Fibroblast of upper back skin (primary cell): ENCODE data around the gene UBE2H.
"Not testable (repeated sequence)": the region's sequence is repeated elsewhere in the genome, so short reads cannot be mapped to it uniquely, and the experiment has no call there.

Experiments
- DNase-seq: peaks from one replicate; pipeline ENCODE4 v3.0.0-alpha.2; 2013

Gene UBE2H

DNA sequence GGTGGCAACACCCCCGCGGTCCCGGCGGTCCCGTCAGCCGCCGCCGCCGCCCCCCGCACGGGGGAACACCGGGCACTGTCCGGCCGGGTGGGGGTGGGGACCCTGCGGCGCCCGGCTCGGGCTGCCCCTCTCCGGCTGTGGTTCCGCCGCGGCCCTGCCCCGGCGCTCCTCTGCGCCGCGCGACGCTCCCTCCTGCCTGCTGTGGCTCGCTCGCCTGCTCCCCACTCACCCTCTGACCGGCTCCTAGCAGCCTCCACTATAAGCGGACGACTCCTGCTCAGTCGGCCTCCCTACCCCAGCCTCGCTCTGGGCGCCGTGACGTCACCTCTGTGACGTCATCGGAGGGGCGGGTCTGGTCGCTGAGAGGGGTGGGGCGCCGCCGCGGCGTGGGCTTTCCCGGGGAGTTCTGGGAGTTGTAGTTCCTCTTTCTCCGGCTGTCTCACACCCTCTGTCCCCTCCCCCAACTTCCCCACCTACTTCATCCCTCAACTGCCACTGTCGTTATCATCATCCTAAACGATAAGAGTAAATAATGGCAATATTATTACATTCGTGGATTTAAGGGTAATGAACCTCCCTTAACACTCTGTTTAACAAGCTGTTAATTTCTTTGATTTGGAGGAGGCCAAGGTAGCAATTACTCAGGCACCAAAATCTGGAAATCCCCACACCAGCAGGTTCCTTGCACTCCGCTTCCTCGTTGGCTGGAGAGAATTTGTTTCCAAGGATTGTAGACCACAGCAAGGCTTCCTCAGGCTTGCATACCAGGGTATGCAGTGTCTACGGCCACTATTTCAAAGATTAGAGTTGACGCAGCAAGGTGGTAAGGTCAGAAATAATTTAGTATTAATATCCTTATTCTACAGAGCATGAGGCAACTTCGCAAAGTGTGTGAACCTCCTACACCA, at the start of gene UBE2H:
TSS of gene UBE2H (minus strand) at position 308 of the 908 bp plus-strand sequence. CDS start 405 bp downstream, outside the sequence.
- DNase-seq, result peak; percentile 89

DNA sequence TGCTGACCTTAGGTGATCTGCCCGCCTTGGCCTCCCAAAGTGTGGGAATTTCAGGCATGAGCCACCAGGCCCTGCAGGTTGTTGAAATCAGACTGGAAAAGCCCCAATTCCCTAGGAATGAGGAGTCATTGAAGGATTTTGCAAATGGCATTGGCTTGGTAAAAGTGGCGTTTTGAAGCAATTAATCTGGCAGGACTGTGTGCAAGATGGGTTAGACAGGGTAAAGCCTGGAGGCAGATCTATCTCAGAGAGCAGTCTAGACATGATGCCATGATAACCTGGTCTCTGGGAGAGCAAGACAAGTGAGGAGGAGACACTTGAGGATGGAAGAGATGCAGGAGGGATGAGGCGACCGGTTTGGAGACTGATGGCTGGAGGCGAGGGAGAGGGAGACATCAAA, 45.7 kb upstream of the UBE2H start:
- DNase-seq, result no peak

DNA sequence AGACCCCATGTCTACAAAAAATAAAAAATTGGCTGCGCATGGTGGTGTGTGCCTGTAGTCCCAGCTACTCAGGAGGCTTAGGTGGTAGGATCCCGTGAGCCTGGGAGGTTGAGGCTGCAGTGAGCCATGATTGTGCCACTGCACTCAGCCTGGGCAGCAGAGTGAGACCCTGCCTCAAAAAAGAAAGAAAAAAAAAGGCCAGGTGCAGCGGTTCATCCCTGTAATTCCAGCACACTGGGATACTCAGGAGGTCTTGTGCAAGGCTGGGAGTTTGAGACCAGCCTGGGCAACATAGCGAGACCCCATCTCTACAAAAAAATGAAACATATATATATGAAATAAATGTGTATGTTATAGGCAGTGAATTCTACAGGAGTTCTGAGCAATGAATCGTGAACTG, 44.5 kb upstream of the UBE2H start:
- DNase-seq, result no peak

DNA sequence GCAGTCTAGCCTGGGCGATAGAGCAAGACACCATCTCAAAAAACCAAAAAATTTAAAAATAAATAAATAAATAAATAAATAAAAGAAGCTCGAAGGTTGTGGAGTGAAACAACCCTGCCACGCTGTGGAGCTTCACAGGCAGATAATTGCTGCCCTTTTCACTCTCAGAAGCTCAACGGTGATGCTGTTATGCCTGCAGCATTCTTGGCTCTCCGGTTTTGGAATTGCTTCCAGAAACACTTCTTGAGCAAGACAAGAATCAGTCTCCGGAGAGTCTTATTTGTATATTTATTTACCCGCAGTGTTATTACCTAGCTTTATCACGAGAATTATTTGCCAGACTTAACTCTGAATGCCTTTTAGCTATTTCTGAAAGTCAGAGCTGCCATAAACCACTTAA, 40.5 kb upstream of the UBE2H start:
- no peak for DNase-seq

DNA sequence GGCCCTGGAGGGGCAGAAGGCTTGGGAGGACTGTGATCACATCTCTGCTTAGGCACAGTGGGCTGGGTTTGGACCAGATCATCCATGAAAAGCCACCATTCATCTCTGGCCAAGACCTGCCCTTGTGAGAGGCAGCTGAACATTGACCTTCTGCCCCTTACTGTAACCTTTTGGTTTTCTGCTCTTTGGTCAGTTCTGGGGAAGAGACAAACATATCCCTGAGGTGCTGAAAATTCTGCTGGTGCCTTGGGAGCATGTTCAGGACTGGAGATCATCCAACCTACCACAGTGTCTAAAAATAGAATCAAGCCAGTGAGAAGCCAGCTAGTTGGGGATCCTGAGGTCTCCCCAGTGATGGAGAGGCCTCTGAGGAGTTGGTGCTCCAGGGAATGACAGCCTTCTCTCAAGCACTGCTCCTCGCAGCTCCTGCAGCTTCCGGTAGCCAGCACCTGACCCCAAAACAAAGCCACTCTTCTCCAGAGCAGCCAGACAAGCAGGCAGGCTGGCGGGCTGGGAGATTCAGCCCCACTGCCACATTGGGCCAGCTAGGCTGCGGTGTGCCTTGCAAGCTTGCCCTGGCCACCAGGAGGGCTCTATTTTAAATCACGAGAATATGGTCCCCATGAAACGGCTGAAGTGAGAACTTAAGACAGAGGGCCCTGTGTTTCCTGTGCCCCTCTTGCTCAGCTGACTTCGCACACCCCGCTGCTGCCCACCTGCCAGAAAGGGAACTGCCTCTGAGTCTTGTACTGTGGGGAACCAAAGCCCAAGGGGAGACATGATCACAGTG, 37.8 kb upstream of the UBE2H start:
- peak; percentile 30 for DNase-seq

DNA sequence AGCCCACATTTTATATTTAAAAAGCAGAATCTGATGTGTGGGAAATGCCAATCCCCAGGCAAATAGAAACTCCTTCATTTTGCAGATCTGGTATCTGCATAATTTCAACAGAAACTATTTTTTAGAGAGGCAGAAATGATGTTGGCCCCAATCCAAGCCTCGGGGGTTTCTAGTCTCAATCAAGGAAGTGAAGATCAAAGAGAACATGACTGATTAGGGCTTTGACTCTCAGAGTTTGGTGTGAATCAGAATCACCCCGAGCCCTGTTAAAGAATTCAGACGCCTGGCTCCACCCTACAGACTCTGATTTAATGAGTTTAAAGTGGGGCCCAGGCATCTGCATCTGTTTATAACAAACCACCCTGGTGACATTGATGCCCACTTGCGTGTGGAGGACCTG, 36.7 kb upstream of the UBE2H start:
- peak; percentile 21 for DNase-seq

DNA sequence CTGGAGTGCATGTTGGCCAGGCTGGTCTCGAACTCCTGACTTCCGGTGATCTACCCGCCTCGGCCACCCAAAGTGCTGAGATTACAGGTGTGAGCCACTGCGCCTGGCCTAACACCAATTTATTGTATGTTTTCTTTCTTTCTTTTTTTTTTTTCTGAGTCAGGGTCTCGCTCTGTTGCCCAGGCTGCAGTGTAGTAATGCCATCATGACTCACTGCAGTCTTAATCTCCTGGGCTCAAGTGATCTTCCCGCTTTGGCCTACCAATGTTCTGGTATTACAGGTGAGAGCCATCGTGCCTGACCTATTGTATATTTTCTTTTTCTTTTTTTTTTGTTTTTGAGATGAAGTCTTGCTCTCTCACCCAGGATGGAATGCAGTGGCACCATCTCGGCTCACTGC, 33.8 kb upstream of the UBE2H start:
- DNase-seq, result no peak

DNA sequence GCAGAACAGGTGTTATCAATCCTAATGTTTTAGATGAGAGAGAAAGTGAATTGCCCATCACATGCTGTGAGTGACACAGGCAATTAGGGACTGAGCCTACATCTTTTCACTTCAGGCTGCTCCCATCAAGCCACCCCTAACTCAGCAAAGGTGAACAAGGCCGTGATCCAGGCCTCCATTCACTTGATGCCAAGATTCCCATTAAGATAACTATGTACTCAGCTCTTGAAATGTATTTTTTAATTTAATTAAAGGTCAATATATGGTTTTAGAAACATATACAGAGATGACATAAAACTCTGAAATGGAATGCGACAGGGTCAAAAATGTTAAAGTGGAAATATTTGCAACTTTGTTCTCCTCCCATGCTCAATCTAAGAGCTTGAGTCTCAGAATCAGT, 27.9 kb upstream of the UBE2H start:
- no peak for DNase-seq

DNA sequence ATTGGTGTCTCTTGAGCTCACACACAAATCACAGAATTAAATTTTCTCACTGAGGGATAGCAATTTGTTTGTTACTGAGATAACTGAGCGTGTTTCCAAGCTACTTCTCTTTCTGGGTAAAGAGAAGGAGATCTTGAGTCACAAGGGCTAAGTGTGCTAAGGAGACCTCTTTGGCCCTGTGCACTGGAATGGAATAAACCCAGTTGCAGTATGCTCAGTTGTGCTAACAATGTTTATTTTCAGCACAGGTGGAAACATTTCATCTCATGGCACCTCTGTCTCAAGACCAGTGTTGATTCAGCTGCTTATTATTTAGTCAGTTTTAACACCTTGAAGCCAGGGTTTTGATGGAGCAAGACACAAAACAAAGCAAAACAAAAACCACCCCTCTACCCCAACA, 22.5 kb upstream of the UBE2H start:
- DNase-seq, result no peak

DNA sequence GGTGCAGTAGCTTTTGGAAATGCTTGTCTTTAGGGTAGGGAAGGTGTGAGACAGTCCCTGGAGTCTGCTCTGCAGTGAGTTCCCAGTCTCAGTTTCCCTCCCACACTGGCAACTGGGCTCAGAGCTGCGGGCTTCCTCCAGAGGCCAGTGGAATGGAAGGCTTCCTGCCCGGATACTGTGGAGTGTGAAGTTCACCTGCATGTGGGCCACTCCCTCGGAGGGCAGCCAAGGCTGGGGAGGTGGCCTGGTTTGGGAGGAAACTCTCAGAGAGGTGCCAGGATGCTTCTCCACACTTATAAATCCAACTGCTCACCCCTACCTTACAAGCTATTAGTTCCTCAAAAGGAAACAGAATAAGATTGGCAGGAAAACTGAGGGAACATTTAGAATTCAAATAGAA, 18.1 kb upstream of the UBE2H start:
- no peak for DNase-seq

DNA sequence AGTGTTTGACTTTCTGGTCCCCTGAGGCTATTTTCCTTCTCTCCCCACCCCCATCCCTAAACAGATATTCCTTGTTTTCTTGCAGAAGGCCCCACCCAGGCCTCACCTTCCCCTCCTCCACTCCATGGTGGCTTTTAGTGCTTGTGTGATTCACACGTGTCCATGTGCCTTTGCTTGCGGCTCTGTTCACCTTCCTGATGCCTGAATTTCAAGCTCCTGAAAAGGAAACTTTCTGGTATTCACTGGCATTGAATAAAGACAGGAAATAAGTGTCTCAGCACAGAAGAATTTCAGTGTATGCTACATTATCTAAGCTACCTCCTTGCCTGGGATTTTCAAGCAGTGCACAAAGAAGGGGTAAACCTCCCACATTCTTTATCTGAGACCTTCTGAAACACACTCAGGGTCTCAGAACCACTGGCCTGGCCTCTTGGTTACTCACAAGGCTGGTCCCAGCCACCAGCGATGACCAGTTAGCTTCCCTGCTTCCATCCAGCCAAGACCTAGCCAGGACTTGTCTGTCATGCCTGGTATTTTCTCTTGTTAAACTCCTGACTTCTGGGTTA, 17.2 kb upstream of the UBE2H start:
- DNase-seq, result peak; percentile 92

DNA sequence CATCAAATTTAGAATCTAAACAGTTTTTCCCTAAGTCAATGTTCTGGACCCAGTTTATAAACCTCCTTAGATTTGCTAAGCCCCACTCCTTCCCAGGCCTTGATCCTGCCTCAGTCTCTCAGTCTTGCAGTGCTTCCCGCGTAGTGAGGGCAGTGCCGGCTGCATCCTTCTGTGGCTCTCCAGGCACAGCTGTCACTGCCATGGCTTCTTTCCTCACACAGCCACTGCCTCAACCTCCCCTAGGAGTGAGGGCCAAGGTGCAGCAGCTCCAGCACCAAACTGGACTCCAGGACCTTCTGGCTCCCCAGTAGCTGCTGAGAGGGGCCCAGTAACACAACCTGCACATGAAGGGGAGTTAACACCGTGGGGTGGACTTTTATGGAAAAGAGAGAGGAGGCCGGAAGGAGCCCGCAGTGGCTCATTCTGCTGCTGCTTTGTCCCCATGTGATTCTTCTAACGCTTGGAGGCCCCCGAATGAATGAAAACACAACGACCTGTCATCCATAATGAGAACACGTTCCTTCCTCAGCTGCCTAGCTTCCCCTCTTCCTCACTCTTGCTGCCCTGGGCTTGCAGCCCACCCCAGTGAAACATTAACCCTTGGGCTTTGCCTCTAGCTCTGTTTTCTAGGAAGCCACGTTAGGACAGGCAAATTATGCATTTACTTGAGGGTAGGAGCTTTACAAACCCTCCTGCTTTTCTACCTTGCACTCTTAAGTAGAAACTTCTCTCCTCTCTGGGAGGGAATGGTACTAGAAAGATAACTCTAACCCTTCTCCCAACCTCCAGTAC, 16.0 kb upstream of the UBE2H start:
- DNase-seq, result no peak

DNA sequence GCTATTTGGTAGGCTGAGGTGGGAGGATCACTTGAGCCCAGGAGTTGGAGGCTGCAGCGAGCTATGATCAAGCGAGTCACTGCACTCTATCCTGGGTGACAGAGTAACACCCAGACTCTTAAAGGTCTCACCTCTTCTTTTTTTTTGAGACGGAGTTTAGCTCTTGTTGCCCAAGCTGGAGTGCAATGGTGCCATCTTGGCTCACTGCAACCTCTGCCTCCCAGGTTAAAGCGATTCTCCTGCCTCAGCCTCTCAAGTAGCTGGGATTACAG, 7.4 kb upstream of the UBE2H start:
- not testable (repeated sequence) for DNase-seq

DNA sequence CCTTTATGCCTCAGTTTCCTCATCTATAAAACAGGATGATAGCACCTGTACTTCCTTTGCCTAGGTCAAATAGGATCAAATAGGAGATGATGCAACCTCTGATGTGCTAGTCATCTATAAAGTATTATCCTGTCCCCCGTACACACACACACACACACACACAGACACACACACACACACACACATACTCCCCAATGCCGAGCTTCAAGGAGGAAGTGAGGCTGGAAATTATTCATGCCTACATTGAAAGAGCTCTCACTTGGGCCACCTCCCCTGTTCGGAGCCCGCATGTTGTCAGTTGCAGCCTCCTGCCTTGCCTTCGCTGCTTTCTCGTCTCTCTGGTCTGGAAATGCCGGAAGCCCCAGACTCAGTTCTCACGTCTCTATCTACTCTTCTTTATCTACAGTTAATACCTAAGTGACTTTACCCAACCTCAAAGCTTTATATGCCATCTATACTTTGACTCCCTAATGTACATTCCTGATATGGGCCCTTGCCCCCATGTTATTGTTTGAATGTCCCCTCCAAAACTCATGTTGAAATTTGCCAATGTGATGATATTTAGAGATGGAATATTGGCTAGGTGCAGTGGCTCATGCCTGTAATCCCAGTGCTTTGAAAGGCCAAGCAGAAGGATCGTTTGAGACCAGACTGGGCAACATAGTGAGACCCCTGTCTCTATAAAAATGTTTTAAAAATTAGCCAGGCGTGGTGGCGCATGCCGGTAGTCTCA, 6.9 kb upstream of the UBE2H start:
- no peak for DNase-seq

DNA sequence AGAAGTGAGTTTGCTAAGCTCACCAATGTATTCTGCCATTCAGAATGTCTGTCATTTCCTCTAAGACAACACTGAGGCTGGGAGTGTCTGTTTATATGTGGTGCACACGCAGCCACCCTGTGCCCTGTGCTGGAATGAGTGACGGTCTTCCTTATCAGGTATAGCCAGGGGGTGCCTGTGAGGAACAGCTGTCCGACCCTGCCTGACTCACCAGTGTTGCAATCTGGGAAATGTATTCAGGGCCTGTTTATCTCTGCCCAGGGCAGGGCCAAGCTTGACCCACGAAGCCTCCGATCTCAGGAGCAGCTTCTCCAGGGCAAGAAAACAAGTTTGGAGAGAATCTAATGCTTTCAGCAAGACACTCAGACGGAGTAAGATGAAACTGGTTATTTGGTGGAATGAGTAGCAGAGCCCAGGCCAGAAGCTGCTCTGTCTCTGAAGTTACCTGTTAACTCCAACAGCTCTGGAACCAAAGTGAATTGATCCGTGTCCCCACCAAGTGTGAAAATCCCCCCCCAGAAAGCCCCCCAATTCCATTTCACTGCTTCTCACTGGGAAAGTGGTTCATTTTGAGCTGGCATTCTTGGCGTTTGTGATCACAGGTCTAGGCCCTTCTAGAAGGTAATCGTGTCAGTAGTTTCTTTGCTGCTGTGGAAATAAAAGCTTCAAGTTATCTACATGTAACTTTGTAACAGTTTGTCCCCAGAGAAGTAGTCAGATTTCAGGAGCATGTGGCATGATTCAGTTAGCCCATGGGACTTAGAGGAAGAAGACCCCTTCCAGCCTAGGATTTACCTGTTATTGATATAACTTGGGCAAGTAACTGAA, 6.1 kb upstream of the UBE2H start:
- DNase-seq, result peak; percentile 48

DNA sequence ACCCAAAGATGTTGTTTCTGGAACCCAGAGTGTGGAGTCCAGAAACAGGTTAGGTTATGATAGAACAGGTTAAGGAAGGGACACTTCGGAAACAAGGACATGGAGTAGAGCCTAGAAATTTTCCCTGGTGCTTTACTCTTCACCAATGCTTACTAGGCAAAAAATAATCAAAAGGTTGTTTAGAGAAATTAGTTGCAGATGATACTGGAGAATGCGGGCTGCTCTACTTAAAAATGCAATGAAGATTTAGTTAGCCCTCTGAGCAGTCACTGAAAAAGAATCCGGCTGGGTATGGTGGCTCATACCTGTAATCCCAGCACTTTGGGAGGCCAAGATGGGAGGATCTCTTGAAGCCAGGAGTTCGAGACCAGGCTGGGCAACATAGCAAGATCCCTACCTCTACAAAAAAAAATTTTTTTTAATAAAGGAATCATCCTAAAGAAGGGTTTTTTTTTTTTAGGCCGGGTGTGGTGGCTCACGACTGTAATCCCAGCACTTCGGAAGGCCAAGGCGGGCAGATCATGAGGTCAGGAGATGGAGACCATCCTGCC, 3.3 kb upstream of the UBE2H start:
- DNase-seq, result no peak

DNA sequence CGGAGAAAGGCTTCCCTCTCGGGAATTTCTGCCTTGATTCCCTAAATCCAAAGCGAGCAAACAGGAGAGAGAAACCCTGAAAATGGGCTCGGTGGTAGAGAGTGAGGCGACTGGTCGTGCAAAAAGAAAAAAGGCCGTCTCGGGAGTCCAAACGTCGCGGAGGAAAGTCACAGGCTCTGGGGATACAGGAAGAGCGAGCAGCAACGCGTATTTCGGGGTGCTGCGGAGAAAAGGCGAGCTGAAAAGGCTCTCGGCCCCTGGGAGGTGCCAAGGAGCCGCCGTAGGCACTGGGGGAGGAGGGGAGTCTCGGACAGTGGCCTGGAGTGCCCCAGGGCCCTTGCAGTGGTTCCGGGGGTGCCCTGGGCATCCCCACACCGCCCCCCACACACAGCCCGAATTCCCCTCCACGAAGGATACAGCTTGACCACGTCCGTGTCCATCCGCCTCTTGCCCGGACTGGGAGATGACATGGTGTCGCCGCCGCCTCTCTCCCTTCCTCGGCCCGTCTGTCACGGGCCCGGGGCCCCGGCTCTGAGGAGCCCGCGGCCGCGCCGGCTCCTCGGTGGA, 591 bp downstream of the UBE2H start:
- DNase-seq, result no peak

DNA sequence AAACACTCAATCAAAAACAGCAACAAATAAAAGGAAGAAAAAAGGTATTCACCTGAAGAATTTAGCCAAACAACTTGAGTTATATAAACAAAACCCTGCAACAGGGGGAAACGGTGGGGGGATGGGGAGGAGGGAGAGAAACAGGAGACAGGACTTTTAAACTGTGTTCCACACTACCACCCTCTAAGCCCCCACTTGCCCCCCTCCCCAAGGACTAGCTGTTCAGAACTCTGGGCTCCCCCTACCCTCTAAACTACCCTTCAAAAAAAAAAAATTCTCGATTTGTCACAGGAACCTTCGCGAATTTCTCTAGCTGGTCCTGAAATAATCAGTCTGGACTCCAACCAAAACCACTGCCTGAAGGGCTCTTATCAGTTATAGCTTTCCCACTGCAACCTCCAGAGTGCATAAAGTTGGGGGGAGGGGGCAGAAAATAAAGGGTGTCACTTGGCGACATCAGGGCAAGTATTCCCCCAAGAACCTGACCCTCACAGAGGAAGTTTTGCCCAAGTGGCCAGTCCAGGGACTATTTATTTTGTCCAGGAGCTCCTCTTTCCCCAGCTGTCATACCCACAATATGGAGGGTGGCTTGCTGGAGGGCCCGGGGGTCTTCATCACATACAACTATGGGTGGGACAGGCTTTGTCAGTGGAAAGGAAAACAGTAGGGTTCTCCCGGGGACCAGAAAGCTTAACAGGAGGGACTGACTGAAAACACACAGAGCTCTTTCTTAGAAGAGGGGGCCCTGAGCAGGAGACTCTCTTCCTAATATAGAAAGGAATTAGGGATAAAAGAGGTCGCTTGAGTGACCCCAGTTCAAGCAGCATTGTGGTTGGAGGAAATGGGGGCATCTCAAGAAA, 1.3 kb downstream of the UBE2H start:
- DNase-seq, result no peak

DNA sequence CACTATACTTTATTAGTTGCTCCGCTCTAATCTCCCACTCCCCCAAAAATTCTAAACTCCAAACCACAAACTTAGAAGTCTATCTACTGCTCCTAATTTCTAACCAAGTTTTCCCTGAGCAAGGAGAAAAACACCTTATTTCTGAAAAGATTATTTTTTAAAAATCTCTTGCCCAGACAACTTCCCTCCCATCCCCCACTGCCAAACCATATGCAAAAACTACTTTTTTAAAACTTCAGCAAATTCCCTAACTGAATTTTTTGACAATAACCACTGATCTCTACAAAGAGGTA, 1.9 kb downstream of the UBE2H start:
- no peak for DNase-seq
